WTC11 (cell line): Measurements from ENCODE around the gene TTC39C. TPM values are rescaled to one million over a fixed set of nuclear protein-coding genes. Genes with fewer than 3 reads are reported as not detected.

Experiments
- ATAC-seq: fragments of 200-7000 bp; cut with Tn5 transposase; 2 replicates; pipeline ENCODE4 v1.10.0; 2021; ENCODE audit warnings: mild to moderate bottlenecking, moderate library complexity
- CTCF ChIA-PET: fragments of 300-600 bp; sonication (Branson Sonifier 250); formaldehyde crosslinking; loops from one replicate; lab custom pipeline; 2021; ENCODE audit warnings: antibody characterized with exemption; lab: Charles Lee
- POLR2A ChIA-PET: fragments of 350-600 bp; sonication (Branson Sonifier 250); formaldehyde crosslinking; loops from one replicate; lab custom pipeline; 2021; ENCODE audit warnings: antibody characterized with exemption; lab: Charles Lee
- DNase-seq: peaks from one replicate; pipeline ENCODE4 v3.0.0; 2021; ENCODE audit warnings: low spot score
- H3K27ac Mint-ChIP-seq: 2 replicates; pipeline ENCODE4 v1.8.0; 2021; ENCODE audit warnings: mixed read lengths
- H3K27me3 Mint-ChIP-seq: 2 replicates; pipeline ENCODE4 v1.8.0; 2021; ENCODE audit warnings: low read depth, mild to moderate bottlenecking, moderate library complexity, mixed read lengths
- H3K36me3 Mint-ChIP-seq: 2 replicates; pipeline ENCODE4 v1.8.0; 2021; ENCODE audit warnings: mixed read lengths
- H3K4me1 Mint-ChIP-seq: 2 replicates; pipeline ENCODE4 v1.8.0; 2022; ENCODE audit warnings: mixed read lengths
- H3K4me3 Mint-ChIP-seq: 2 replicates; pipeline ENCODE4 v1.8.0; 2021; ENCODE audit warnings: mild to moderate bottlenecking, moderate library complexity, mixed read lengths
- H3K9me3 Mint-ChIP-seq: 2 replicates; pipeline ENCODE4 v1.8.0; 2021; ENCODE audit warnings: mixed read lengths
- CBFB ChIP-seq: sonication (generic); formaldehyde crosslinking; IDR thresholded peaks from 2 replicates; pipeline ENCODE4 v1.8.1; 2022; ENCODE audit warnings: mild to moderate bottlenecking, low read depth, missing genetic modification reagents
- CREB1 ChIP-seq: sonication (generic); formaldehyde crosslinking; IDR thresholded peaks from 2 replicates; pipeline ENCODE4 v1.8.0; 2023; ENCODE audit warnings: mild to moderate bottlenecking, missing genetic modification reagents
- FOXJ3 ChIP-seq: sonication (generic); formaldehyde crosslinking; IDR thresholded peaks from 2 replicates; pipeline ENCODE4 v1.9.0; 2021; ENCODE audit warnings: missing genetic modification reagents, mild to moderate bottlenecking, borderline replicate concordance
- HMGA2 ChIP-seq: fragments of 250-450 bp; sonication (Bioruptor Pico); IDR thresholded peaks from 2 replicates; pipeline ENCODE4 v1.4.0; 2021; ENCODE audit warnings: mild to moderate bottlenecking, moderate library complexity
- KAT7 ChIP-seq: sonication (generic); formaldehyde crosslinking; IDR thresholded peaks from 2 replicates; pipeline ENCODE4 v1.8.1; 2023; ENCODE audit warnings: missing genetic modification reagents, mild to moderate bottlenecking, borderline replicate concordance
- SP1 ChIP-seq: sonication (generic); formaldehyde crosslinking; conservative IDR thresholded peaks from 2 replicates; pipeline ENCODE4 v1.8.1; 2022; ENCODE audit warnings: missing genetic modification reagents
- ZNF121 ChIP-seq: sonication (generic); formaldehyde crosslinking; IDR thresholded peaks from 2 replicates; pipeline ENCODE4 v1.8.0; 2023; ENCODE audit warnings: missing genetic modification reagents
- ZNF263 ChIP-seq: sonication (generic); formaldehyde crosslinking; IDR thresholded peaks from 2 replicates; pipeline ENCODE4 v1.8.1; 2022; ENCODE audit warnings: low read depth, mild to moderate bottlenecking, moderate library complexity, missing genetic modification reagents
- ZNF423 ChIP-seq: fragments of 250-450 bp; sonication (Bioruptor Pico); IDR thresholded peaks from 2 replicates; pipeline ENCODE4 v2.1.2; 2022; ENCODE audit warnings: mild to moderate bottlenecking, moderate library complexity
- total RNA-seq: library from RNA; stranded (reverse); gene quantifications from 3 replicates; pipeline ENCODE4 v1.2.3, GENCODE V29; 2021
- TF ChIP-seq, protein P1 (sequence below): sonication (generic); formaldehyde crosslinking; IDR thresholded peaks from 2 replicates; pipeline ENCODE4 v1.8.1; 2023; ENCODE audit warnings: mild to moderate bottlenecking, missing genetic modification reagents, moderate library complexity
- TF ChIP-seq, protein P2 (sequence below): sonication (generic); formaldehyde crosslinking; IDR thresholded peaks from 2 replicates; pipeline ENCODE4 v1.8.0; 2022; ENCODE audit warnings: mild to moderate bottlenecking, missing genetic modification reagents
- TF ChIP-seq, protein P3 (sequence below): sonication (generic); formaldehyde crosslinking; IDR thresholded peaks from 2 replicates; pipeline ENCODE4 v1.8.0; 2023; ENCODE audit warnings: missing genetic modification reagents
- TF ChIP-seq, protein P4 (sequence below): fragments of 250-450 bp; sonication (Bioruptor Pico); IDR thresholded peaks from 2 replicates; pipeline ENCODE4 v1.8.0; 2021; ENCODE audit warnings: mild to moderate bottlenecking
- TF ChIP-seq, protein P5 (sequence below): sonication (generic); formaldehyde crosslinking; IDR thresholded peaks from 2 replicates; pipeline ENCODE4 v1.8.1; 2022; ENCODE audit warnings: low read depth, mild to moderate bottlenecking, moderate library complexity, missing genetic modification reagents, borderline replicate concordance
- TF ChIP-seq, protein P6 (sequence below): fragments of 250-450 bp; sonication (Bioruptor Pico); conservative IDR thresholded peaks from 2 replicates; pipeline ENCODE4 v1.9.0; 2021; ENCODE audit warnings: mild to moderate bottlenecking
- TF ChIP-seq, protein P7 (sequence below): sonication (generic); formaldehyde crosslinking; IDR thresholded peaks from 2 replicates; pipeline ENCODE4 v1.8.0; 2022; ENCODE audit warnings: mild to moderate bottlenecking, missing genetic modification reagents
- TF ChIP-seq, protein P8 (sequence below): sonication (generic); formaldehyde crosslinking; IDR thresholded peaks from 2 replicates; pipeline ENCODE4 v1.8.1; 2022; ENCODE audit warnings: mild to moderate bottlenecking, missing genetic modification reagents, moderate library complexity, borderline replicate concordance
- TF ChIP-seq, protein P9 (sequence below): sonication (generic); formaldehyde crosslinking; IDR thresholded peaks from 2 replicates; pipeline ENCODE4 v1.8.0; 2023; ENCODE audit warnings: mild to moderate bottlenecking, missing genetic modification reagents
- TF ChIP-seq, protein P10 (sequence below): sonication (generic); formaldehyde crosslinking; conservative IDR thresholded peaks from 2 replicates; pipeline ENCODE4 v1.8.1; 2022; ENCODE audit warnings: mild to moderate bottlenecking, missing genetic modification reagents
- TF ChIP-seq, protein P11 (sequence below): sonication (generic); formaldehyde crosslinking; IDR thresholded peaks from 2 replicates; pipeline ENCODE4 v1.8.1; 2023; ENCODE audit warnings: mild to moderate bottlenecking, missing genetic modification reagents

TTC39C gene
- total RNA-seq, 1 experiment from 2014 or later = 57.3 TPM

DNA sequence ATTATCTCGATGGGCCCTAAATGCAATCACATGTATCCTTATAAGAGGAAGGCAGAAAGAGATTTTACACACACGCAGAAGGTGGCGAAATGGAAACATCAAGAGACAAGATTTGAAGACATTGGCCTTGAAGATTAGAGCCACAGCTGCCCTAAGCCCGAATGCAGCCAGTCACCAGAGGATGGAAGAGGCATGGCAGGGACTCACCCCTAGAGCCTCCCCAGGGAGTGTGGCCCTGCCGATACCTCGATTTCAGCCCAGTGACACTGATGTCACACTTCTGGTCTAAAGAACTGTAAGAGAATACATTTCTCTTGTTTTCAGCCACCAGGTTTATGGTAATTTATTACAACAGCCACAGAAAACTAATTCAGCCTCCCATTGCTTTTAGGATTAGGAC lies 17.4 kb downstream of the TTC39C start:
- DNase-seq (no peak), ATAC-seq (no peak)
- no peak for TF ChIP-seq ZNF121 (CRISPR knock-in tag)
- TF ChIP-seq, protein P1, sequence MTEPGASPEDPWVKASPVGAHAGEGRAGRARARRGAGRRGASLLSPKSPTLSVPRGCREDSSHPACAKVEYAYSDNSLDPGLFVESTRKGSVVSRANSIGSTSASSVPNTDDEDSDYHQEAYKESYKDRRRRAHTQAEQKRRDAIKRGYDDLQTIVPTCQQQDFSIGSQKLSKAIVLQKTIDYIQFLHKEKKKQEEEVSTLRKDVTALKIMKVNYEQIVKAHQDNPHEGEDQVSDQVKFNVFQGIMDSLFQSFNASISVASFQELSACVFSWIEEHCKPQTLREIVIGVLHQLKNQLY (CRISPR knock-in tag) = no peak
- TF ChIP-seq, protein P2, sequence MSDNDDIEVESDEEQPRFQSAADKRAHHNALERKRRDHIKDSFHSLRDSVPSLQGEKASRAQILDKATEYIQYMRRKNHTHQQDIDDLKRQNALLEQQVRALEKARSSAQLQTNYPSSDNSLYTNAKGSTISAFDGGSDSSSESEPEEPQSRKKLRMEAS (CRISPR knock-in tag) = no peak
- TF ChIP-seq ZNF263 (CRISPR knock-in tag) = no peak
- no peak for TF ChIP-seq CREB1
- TF ChIP-seq, protein P3, sequence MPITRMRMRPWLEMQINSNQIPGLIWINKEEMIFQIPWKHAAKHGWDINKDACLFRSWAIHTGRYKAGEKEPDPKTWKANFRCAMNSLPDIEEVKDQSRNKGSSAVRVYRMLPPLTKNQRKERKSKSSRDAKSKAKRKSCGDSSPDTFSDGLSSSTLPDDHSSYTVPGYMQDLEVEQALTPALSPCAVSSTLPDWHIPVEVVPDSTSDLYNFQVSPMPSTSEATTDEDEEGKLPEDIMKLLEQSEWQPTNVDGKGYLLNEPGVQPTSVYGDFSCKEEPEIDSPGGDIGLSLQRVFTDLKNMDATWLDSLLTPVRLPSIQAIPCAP (CRISPR knock-in tag) = no peak
- TF ChIP-seq, protein P4, sequence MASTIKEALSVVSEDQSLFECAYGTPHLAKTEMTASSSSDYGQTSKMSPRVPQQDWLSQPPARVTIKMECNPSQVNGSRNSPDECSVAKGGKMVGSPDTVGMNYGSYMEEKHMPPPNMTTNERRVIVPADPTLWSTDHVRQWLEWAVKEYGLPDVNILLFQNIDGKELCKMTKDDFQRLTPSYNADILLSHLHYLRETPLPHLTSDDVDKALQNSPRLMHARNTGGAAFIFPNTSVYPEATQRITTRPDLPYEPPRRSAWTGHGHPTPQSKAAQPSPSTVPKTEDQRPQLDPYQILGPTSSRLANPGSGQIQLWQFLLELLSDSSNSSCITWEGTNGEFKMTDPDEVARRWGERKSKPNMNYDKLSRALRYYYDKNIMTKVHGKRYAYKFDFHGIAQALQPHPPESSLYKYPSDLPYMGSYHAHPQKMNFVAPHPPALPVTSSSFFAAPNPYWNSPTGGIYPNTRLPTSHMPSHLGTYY (CRISPR knock-in tag) = no peak
- TF ChIP-seq CBFB = no peak
- TF ChIP-seq, protein P5, sequence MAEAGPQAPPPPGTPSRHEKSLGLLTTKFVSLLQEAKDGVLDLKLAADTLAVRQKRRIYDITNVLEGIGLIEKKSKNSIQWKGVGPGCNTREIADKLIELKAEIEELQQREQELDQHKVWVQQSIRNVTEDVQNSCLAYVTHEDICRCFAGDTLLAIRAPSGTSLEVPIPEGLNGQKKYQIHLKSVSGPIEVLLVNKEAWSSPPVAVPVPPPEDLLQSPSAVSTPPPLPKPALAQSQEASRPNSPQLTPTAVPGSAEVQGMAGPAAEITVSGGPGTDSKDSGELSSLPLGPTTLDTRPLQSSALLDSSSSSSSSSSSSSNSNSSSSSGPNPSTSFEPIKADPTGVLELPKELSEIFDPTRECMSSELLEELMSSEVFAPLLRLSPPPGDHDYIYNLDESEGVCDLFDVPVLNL (CRISPR knock-in tag) = no peak
- TF ChIP-seq, protein P6, sequence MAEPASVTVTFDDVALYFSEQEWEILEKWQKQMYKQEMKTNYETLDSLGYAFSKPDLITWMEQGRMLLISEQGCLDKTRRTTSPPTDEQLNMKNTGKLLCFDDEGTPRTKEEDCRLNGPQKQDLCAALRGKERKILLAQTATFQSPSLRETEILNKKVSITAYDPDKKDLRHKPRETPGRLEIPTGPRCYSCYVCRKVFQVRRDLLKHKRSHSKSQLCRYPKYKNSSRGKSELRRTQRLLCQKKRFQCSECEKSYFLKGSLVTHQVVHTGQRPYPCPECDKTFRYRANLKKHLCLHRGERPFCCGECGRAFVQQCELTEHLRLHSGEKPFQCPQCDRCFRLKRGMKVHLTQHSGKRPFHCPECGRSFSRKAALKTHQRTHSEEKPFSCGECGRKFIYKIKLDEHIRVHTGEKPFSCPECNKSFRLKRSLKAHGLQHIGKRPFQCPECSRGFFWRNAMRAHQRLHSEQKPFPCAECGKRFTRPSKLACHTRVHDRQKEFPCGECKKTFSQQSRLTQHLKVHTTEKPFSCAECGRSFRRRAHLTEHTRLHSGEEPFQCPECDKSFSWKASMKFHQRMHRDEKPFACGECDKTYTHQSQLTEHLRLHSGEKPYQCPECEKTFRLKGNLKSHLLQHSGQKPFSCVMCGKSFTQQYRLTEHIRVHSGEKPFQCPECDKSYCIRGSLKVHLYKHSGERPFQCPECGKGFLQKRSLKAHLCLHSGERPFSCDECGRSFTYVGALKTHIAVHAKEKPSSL (CRISPR knock-in tag) = no peak
- no peak for TF ChIP-seq ZNF423
- TF ChIP-seq, protein P7, sequence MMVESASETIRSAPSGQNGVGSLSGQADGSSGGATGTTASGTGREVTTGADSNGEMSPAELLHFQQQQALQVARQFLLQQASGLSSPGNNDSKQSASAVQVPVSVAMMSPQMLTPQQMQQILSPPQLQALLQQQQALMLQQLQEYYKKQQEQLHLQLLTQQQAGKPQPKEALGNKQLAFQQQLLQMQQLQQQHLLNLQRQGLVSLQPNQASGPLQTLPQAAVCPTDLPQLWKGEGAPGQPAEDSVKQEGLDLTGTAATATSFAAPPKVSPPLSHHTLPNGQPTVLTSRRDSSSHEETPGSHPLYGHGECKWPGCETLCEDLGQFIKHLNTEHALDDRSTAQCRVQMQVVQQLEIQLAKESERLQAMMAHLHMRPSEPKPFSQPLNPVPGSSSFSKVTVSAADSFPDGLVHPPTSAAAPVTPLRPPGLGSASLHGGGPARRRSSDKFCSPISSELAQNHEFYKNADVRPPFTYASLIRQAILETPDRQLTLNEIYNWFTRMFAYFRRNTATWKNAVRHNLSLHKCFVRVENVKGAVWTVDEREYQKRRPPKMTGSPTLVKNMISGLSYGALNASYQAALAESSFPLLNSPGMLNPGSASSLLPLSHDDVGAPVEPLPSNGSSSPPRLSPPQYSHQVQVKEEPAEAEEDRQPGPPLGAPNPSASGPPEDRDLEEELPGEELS (CRISPR knock-in tag) = no peak
- no peak for TF ChIP-seq FOXJ3 (CRISPR knock-in tag)
- TF ChIP-seq HMGA2 (CRISPR knock-in tag) = no peak
- TF ChIP-seq, protein P8, sequence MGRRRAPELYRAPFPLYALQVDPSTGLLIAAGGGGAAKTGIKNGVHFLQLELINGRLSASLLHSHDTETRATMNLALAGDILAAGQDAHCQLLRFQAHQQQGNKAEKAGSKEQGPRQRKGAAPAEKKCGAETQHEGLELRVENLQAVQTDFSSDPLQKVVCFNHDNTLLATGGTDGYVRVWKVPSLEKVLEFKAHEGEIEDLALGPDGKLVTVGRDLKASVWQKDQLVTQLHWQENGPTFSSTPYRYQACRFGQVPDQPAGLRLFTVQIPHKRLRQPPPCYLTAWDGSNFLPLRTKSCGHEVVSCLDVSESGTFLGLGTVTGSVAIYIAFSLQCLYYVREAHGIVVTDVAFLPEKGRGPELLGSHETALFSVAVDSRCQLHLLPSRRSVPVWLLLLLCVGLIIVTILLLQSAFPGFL = no peak
- TF ChIP-seq, protein P9, sequence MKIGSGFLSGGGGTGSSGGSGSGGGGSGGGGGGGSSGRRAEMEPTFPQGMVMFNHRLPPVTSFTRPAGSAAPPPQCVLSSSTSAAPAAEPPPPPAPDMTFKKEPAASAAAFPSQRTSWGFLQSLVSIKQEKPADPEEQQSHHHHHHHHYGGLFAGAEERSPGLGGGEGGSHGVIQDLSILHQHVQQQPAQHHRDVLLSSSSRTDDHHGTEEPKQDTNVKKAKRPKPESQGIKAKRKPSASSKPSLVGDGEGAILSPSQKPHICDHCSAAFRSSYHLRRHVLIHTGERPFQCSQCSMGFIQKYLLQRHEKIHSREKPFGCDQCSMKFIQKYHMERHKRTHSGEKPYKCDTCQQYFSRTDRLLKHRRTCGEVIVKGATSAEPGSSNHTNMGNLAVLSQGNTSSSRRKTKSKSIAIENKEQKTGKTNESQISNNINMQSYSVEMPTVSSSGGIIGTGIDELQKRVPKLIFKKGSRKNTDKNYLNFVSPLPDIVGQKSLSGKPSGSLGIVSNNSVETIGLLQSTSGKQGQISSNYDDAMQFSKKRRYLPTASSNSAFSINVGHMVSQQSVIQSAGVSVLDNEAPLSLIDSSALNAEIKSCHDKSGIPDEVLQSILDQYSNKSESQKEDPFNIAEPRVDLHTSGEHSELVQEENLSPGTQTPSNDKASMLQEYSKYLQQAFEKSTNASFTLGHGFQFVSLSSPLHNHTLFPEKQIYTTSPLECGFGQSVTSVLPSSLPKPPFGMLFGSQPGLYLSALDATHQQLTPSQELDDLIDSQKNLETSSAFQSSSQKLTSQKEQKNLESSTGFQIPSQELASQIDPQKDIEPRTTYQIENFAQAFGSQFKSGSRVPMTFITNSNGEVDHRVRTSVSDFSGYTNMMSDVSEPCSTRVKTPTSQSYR (CRISPR knock-in tag) = no peak
- TF ChIP-seq, protein P10, sequence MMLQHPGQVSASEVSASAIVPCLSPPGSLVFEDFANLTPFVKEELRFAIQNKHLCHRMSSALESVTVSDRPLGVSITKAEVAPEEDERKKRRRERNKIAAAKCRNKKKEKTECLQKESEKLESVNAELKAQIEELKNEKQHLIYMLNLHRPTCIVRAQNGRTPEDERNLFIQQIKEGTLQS (CRISPR knock-in tag) = no peak
- TF ChIP-seq SP1 (CRISPR knock-in tag) = no peak
- TF ChIP-seq, protein P11, sequence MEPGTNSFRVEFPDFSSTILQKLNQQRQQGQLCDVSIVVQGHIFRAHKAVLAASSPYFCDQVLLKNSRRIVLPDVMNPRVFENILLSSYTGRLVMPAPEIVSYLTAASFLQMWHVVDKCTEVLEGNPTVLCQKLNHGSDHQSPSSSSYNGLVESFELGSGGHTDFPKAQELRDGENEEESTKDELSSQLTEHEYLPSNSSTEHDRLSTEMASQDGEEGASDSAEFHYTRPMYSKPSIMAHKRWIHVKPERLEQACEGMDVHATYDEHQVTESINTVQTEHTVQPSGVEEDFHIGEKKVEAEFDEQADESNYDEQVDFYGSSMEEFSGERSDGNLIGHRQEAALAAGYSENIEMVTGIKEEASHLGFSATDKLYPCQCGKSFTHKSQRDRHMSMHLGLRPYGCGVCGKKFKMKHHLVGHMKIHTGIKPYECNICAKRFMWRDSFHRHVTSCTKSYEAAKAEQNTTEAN (CRISPR knock-in tag) = no peak
- no peak for TF ChIP-seq KAT7 (CRISPR knock-in tag)
- Mint-ChIP-seq H3K27ac (no peak overlapping the region), H3K4me3 (no peak overlapping the region), H3K4me1 (peaks cover 33% of the 10 kb centered on the region), H3K9me3 (no peaks in the 10 kb centered on the region), H3K27me3 (no peaks in the 10 kb centered on the region), H3K36me3 (no peaks in the 10 kb centered on the region)
- CTCF ChIA-PET = no interaction called here
- POLR2A ChIA-PET = no interaction called here
